ENCODE data around the gene TDRD1. TPM values are rescaled to one million over a fixed set of nuclear protein-coding genes. Genes with fewer than 3 reads are reported as not detected.

The TDRD1 gene
- polyA plus RNA-seq, 1 donor = 0.22 TPM

- DNase-seq = no peak
- Histone ChIP-seq H3K36me3 (ENCODE audit: control insufficient read depth, insufficient read depth, low read length) (no peaks in the 10 kb centered on the region), H3K27me3 (ENCODE audit: control insufficient read depth, insufficient read depth, low read length) (no peaks in the 10 kb centered on the region), H3K27ac (ENCODE audit: low read length) (no peak overlapping the region), H3K4me1 (ENCODE audit: control insufficient read depth, insufficient read depth, low read length) (no peaks in the 10 kb centered on the region), H3K4me3 (ENCODE audit: low read length) (no peak overlapping the region), H3K9me3 (ENCODE audit: control insufficient read depth, low read depth, low read length) (no peaks in the 10 kb centered on the region)
- 80% methylated on average over 1 of the region's 8 CpGs for WGBS (ENCODE audit: insufficient coverage, low lambda C conversion rate)
These were observed 10.5 kb downstream of the TDRD1 start for GRCh38 chr10:114189700-114190099.

GRCh38 chr10:114195079-114195478, 15.9 kb downstream of the TDRD1 start:
- WGBS (ENCODE audit: insufficient coverage, low lambda C conversion rate) = no CpG with 5 or more reads among the region's 2 CpGs
- no peaks in the 10 kb centered on the region for H3K9me3 ChIP-seq (ENCODE audit: control insufficient read depth, low read depth, low read length)
- no peaks in the 10 kb centered on the region for H3K36me3 ChIP-seq (ENCODE audit: control insufficient read depth, insufficient read depth, low read length)
- no peaks in the 10 kb centered on the region for H3K27me3 ChIP-seq (ENCODE audit: control insufficient read depth, insufficient read depth, low read length)
- H3K27ac ChIP-seq (ENCODE audit: low read length) = no peak overlapping the region
- no peaks in the 10 kb centered on the region for H3K4me1 ChIP-seq (ENCODE audit: control insufficient read depth, insufficient read depth, low read length)
- no peak for DNase-seq
- H3K4me3 ChIP-seq (ENCODE audit: low read length) = no peak overlapping the region

- no peaks in the 10 kb centered on the region for H3K36me3 ChIP-seq (ENCODE audit: control insufficient read depth, insufficient read depth, low read length)
- H3K27me3 ChIP-seq (ENCODE audit: control insufficient read depth, insufficient read depth, low read length) = no peaks in the 10 kb centered on the region
- H3K4me3 ChIP-seq (ENCODE audit: low read length) = no peak overlapping the region
- no peak overlapping the region for H3K27ac ChIP-seq (ENCODE audit: low read length)
- no peaks in the 10 kb centered on the region for H3K4me1 ChIP-seq (ENCODE audit: control insufficient read depth, insufficient read depth, low read length)
- no peak for DNase-seq
- H3K9me3 ChIP-seq (ENCODE audit: control insufficient read depth, low read depth, low read length) = no peaks in the 10 kb centered on the region
- WGBS (ENCODE audit: insufficient coverage, low lambda C conversion rate) = 100% methylated on average over 2 of the region's 4 CpGs
These were observed 20.1 kb downstream of the TDRD1 start for GRCh38 chr10:114199239-114199638.

- no CpG with 5 or more reads among the region's 3 CpGs for WGBS (ENCODE audit: insufficient coverage, low lambda C conversion rate)
- Histone ChIP-seq H3K27ac (ENCODE audit: low read length) (no peak overlapping the region), H3K9me3 (ENCODE audit: control insufficient read depth, low read depth, low read length) (no peaks in the 10 kb centered on the region), H3K36me3 (ENCODE audit: control insufficient read depth, insufficient read depth, low read length) (no peaks in the 10 kb centered on the region), H3K4me3 (ENCODE audit: low read length) (no peak overlapping the region), H3K4me1 (ENCODE audit: control insufficient read depth, insufficient read depth, low read length) (no peaks in the 10 kb centered on the region), H3K27me3 (ENCODE audit: control insufficient read depth, insufficient read depth, low read length) (no peaks in the 10 kb centered on the region)
- no peak for DNase-seq
These were observed 23.7 kb downstream of the TDRD1 start for GRCh38 chr10:114202812-114203211.

- WGBS (ENCODE audit: insufficient coverage, low lambda C conversion rate) = 50% methylated on average over 2 of the region's 2 CpGs
- H3K27ac ChIP-seq (ENCODE audit: low read length) = no peak overlapping the region
- peak; percentile 2 to 9 for DNase-seq
These were observed 27.7 kb downstream of the TDRD1 start for GRCh38 chr10:114206902-114207301.

GRCh38 chr10:114207349-114207748, 28.2 kb downstream of the TDRD1 start:
- WGBS (ENCODE audit: insufficient coverage, low lambda C conversion rate) = 100% methylated on average over 1 of the region's 1 CpG
- no peaks in the 10 kb centered on the region for H3K36me3 ChIP-seq (ENCODE audit: control insufficient read depth, insufficient read depth, low read length)

More at GRCh38 chr10:114206902-114207301, 27.7 kb downstream of the TDRD1 start:
- no peaks in the 10 kb centered on the region for H3K36me3 ChIP-seq (ENCODE audit: control insufficient read depth, insufficient read depth, low read length)
- H3K9me3 ChIP-seq (ENCODE audit: control insufficient read depth, low read depth, low read length) = no peaks in the 10 kb centered on the region
- H3K4me1 ChIP-seq (ENCODE audit: control insufficient read depth, insufficient read depth, low read length) = no peaks in the 10 kb centered on the region
- no peak overlapping the region for H3K4me3 ChIP-seq (ENCODE audit: low read length)
- no peaks in the 10 kb centered on the region for H3K27me3 ChIP-seq (ENCODE audit: control insufficient read depth, insufficient read depth, low read length)

GRCh38 chr10:114208351-114208750, 29.2 kb downstream of the TDRD1 start:
- Histone ChIP-seq H3K27ac (ENCODE audit: low read length) (no peak overlapping the region), H3K9me3 (ENCODE audit: control insufficient read depth, low read depth, low read length) (no peaks in the 10 kb centered on the region), H3K27me3 (ENCODE audit: control insufficient read depth, insufficient read depth, low read length) (peaks cover 1% of the 10 kb centered on the region), H3K4me3 (ENCODE audit: low read length) (no peak overlapping the region), H3K36me3 (ENCODE audit: control insufficient read depth, insufficient read depth, low read length) (no peaks in the 10 kb centered on the region), H3K4me1 (ENCODE audit: control insufficient read depth, insufficient read depth, low read length) (no peaks in the 10 kb centered on the region)
- DNase-seq = no peak
- WGBS (ENCODE audit: insufficient coverage, low lambda C conversion rate) = 83% methylated on average over 2 of the region's 2 CpGs

More at GRCh38 chr10:114207349-114207748, 28.2 kb downstream of the TDRD1 start:
- DNase-seq = no peak
- no peaks in the 10 kb centered on the region for H3K9me3 ChIP-seq (ENCODE audit: control insufficient read depth, low read depth, low read length)
- H3K4me3 ChIP-seq (ENCODE audit: low read length) = no peak overlapping the region
- H3K27ac ChIP-seq (ENCODE audit: low read length) = no peak overlapping the region
- no peaks in the 10 kb centered on the region for H3K27me3 ChIP-seq (ENCODE audit: control insufficient read depth, insufficient read depth, low read length)
- no peaks in the 10 kb centered on the region for H3K4me1 ChIP-seq (ENCODE audit: control insufficient read depth, insufficient read depth, low read length)

GRCh38 chr10:114212153-114212552, 33.0 kb downstream of the TDRD1 start:
- peaks cover 2% of the 10 kb centered on the region for H3K27me3 ChIP-seq (ENCODE audit: control insufficient read depth, insufficient read depth, low read length)
- no peak for DNase-seq
- no peak overlapping the region for H3K4me3 ChIP-seq (ENCODE audit: low read length)
- H3K4me1 ChIP-seq (ENCODE audit: control insufficient read depth, insufficient read depth, low read length) = no peaks in the 10 kb centered on the region
- H3K9me3 ChIP-seq (ENCODE audit: control insufficient read depth, low read depth, low read length) = no peaks in the 10 kb centered on the region
- no CpG with 5 or more reads among the region's 2 CpGs for WGBS (ENCODE audit: insufficient coverage, low lambda C conversion rate)
- no peak overlapping the region for H3K27ac ChIP-seq (ENCODE audit: low read length)
- no peaks in the 10 kb centered on the region for H3K36me3 ChIP-seq (ENCODE audit: control insufficient read depth, insufficient read depth, low read length)

GRCh38 chr10:114215033-114215432, 35.9 kb downstream of the TDRD1 start:
- WGBS (ENCODE audit: insufficient coverage, low lambda C conversion rate) = 83% methylated on average over 1 of the region's 1 CpG
- DNase-seq = no peak
- Histone ChIP-seq H3K27me3 (ENCODE audit: control insufficient read depth, insufficient read depth, low read length) (peaks cover 2% of the 10 kb centered on the region), H3K27ac (ENCODE audit: low read length) (no peak overlapping the region), H3K36me3 (ENCODE audit: control insufficient read depth, insufficient read depth, low read length) (no peaks in the 10 kb centered on the region), H3K9me3 (ENCODE audit: control insufficient read depth, low read depth, low read length) (no peaks in the 10 kb centered on the region), H3K4me1 (ENCODE audit: control insufficient read depth, insufficient read depth, low read length) (no peaks in the 10 kb centered on the region), H3K4me3 (ENCODE audit: low read length) (no peak overlapping the region)

GRCh38 chr10:114220281-114220680, 41.1 kb downstream of the TDRD1 start:
- no peak overlapping the region for H3K4me3 ChIP-seq (ENCODE audit: low read length)
- H3K4me1 ChIP-seq (ENCODE audit: control insufficient read depth, insufficient read depth, low read length) = no peaks in the 10 kb centered on the region
- no peak for DNase-seq
- no CpG with 5 or more reads among the region's 2 CpGs for WGBS (ENCODE audit: insufficient coverage, low lambda C conversion rate)
- no peak overlapping the region for H3K27ac ChIP-seq (ENCODE audit: low read length)
- no peaks in the 10 kb centered on the region for H3K36me3 ChIP-seq (ENCODE audit: control insufficient read depth, insufficient read depth, low read length)
- no peaks in the 10 kb centered on the region for H3K9me3 ChIP-seq (ENCODE audit: control insufficient read depth, low read depth, low read length)
- peaks cover 5% of the 10 kb centered on the region for H3K27me3 ChIP-seq (ENCODE audit: control insufficient read depth, insufficient read depth, low read length)

GRCh38 chr10:114221235-114221634, 42.1 kb downstream of the TDRD1 start:
- Histone ChIP-seq H3K36me3 (ENCODE audit: control insufficient read depth, insufficient read depth, low read length) (no peaks in the 10 kb centered on the region), H3K4me1 (ENCODE audit: control insufficient read depth, insufficient read depth, low read length) (no peaks in the 10 kb centered on the region), H3K9me3 (ENCODE audit: control insufficient read depth, low read depth, low read length) (no peaks in the 10 kb centered on the region), H3K4me3 (ENCODE audit: low read length) (no peak overlapping the region), H3K27me3 (ENCODE audit: control insufficient read depth, insufficient read depth, low read length) (peaks cover 5% of the 10 kb centered on the region), H3K27ac (ENCODE audit: low read length) (no peak overlapping the region)
- no peak for DNase-seq
- 72% methylated on average over 2 of the region's 4 CpGs for WGBS (ENCODE audit: insufficient coverage, low lambda C conversion rate)
